Medulla oblongata (tissue), 1 donor: ENCODE measurements around the gene NDRG3.
A peak's percentile ranks its signal among the peaks of the same experiment; 100 is the strongest.
"Not testable (repeated sequence)": the region's sequence is repeated elsewhere in the genome, so short reads cannot be mapped to it uniquely, and the experiment has no call there.

Experiments used
- DNase-seq: peaks from one replicate; pipeline ENCODE4 v3.0.0-alpha.2; 2015; ENCODE audit errors: extremely low spot score

NDRG3 gene

DNA sequence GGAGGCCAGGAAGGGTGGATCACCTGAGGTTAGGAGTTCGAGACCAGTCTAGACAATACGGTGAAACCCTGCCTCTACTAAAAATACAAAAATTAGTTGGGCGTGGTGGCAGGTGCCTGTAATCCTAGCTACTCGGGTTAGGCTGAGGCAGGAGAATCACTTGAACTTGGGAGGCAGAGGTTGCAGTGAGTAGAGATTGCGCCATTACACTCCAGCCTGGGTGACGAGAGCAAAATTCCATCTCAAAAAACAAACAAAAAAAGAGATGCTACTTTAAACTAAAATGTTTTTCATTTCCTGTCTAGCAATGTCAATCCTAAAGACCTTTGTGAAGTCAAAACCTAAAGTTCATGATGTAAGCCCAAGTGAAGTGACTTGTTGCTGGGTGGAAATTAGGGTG, 14.8 kb upstream of the NDRG3 start:
- DNase-seq, result no peak

DNA sequence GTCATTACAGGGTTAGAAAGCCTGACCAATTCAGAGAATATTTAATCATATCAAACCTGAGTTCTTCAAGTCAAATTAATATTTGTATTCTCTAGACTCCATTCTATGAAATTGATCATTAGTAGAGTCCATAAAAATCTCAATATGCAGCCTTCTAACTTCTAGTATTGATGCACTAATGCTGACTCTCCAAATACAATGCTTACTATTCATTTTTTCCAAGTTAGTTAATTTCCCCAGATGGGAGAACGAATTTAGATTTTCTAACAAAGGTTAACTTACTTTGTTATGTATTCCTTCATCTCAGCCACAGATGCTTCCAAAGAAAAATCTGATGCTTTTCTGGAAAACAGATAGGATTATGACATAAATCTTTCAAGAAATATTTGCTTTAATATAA, 12.4 kb upstream of the NDRG3 start:
- DNase-seq, result no peak

DNA sequence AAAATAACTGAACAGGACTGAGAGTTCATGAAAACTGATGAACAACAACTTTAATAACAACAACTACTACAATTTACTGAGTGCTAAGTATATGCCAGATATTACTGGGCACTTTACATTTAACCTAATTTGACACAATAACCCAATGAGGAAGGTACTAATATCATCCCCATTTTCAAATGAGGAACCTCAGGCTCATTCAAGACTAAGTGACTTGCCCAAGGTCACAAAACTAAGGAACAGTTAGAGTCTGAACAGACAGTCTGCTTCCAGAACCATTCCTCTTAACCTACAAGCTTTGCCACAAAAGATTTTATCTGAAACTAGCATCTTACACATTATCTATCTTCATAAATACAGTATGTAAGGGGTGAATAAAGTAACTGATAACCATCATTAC, 10.6 kb upstream of the NDRG3 start:
- DNase-seq, result no peak

DNA sequence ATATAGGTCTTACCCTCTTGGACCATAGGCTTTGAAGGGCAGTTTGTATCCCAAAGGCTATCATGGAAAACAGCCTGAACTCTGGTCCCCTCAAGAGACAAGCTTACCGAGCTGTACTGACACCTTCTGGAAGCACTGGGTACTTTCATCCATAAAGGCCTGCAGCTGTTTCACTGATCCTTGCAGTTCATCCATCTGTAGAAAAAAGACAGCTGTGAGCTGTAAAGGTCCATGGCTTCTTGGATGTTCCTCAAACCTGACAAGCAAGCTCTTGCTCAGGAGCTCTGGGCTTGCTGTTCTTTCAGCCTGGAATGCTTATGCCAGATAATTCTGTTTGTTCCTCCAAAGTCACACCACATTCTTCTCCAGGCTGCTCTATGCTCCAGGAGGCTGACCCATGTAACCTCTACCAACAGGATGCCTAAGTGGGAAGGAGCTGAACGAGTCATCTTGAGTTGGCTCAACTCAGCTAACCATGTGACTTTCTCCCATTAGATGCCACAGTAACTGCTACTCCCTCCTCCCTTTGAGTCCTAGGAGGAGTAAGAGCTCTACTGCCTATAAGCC, 8.8 kb upstream of the NDRG3 start:
- peak; percentile 88 for DNase-seq

DNA sequence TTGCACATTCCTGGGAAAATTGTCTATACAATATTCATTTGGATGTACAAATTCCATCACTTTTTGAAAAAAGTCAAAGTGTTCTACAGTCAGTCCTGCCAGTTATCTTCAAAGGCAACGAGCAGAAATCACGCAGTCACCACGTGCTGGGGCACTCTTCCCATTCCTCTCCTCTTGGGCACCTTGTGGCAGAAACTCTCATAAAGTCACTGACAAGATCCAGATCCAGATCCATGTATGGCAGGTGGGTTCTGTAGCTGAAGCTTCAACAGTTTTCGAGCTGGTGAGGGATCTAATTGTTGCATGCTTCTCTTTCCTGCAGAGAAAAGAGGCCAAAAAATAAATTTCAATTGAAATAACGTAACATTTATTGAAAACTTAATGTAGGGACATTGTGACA, 6.7 kb upstream of the NDRG3 start:
- no peak for DNase-seq

DNA sequence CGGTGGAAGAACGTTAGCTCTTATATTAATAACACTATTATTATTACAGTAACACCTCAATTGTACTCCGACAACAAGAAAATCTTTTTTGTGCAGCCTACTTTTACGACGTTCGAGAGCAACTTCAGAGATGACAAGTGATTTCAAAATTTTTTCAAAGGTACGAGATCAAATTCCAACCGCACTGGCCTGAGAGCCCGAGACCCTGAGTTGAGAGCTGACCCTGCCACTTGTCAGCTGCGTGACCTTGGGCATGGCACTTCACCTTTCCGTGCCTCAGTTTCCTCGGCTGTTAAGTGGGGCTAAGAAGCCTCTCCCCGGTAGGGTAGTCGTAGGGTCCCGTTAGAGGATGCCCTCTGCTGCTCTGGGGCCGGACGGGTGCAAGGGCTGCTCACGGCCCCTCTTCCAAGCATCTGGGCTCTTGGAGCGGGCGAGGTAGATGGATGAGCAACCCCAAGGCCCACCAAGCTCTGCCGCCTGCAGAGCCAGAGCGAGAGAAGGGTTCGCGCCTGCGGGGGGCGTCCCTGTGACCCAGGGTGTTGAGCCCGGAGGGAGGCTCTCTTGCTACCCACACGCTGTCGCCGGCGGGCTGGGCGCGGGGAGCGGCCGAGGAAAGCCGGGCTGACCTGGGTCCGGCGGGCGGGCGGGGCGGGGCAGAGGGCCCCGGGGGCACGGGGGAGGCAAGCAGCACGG, 510 bp downstream of the NDRG3 start:
- peak; percentile 17 for DNase-seq

DNA sequence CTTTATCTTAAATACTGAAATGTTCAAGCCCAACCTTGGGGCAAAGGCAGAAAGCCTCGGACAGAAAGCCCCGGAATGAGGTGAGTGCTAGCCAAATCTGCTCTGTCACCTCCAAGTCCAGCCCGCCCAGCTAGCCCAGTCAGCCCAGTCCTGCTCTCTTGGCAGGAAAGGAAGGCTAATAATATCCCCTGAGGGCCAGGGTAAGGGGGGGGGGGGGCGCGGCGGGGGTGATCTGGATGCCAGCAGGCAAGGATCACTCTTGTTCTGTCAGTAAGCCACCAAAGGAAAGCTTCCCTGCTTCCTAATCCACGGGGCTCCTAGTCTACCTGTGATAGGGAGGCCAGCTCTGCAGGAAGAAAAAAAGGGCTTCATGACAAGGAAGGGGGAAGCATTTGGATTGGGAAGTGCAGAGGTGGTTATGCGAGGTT, 1.1 kb downstream of the NDRG3 start:
- no peak for DNase-seq

DNA sequence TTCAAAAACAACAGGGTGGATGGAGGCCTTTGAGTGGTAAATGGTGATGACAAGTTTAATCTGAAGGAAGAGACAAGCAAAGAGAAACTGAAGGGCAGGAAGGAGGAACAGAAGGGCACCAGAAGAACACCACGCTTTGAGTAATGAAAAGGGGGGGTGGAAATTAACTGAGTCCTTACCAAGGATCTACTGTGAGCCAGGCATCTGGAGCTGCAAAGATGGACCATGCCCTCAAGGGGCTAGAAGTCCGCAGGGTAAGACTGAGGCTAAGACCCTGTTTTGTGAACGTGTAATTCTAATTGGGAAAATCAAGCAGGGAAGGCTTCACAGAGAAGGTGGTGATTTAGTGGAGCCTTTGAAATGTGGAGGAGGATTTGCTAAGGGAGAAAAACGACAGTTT, 1.6 kb downstream of the NDRG3 start:
- DNase-seq, result no peak

DNA sequence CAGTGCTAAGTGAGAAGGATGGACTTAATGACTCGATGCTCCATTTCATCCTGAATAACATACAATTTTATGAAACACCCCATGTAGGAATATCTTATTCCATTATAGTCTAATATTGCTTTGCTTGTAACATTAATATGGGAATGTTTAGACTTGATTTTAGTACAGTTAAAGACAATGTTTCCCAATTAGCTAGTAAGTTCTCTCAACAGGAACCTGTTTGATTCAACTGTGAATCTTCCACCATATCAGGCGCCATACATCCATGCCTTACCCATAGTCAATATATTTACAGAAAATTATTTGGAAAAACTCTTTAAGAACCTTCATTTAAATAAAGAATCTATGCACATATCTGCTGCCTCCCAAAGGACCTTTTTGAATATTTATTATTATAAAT, 3.3 kb downstream of the NDRG3 start:
- no peak for DNase-seq

DNA sequence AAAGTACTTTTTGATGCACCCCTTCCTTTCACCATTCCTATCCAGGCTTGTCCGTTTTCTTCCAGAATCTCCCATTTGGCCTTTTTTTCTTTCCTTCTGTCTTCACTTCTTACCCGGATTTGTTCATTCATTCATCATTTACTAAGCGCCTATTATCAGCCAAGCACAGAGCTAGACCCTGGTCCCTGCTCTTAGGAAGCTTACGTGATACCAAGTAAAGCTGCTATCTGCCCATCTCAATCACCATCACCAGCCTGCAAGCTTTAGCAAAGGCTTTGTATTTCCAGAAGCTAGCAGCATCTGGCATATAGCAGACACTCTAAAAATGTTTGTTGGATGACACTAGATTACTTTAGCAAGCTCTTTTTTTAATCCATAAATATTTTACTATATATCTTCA, 4.8 kb downstream of the NDRG3 start:
- no peak for DNase-seq

DNA sequence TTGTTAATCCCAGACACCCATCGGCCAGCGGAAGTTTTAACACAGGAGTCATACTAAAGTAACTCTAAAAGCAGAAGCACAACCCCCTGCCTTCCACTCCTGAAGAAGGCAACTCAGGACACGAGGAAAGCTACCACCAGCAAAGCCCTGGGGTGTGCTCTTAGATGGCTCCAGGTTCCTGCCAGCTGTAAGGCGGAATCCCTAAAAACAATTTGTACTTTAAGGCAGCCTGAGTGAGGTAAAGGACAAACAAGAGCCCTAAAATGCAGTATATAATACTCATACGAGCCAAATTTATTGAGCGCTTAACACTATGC, 8.7 kb downstream of the NDRG3 start:
- DNase-seq, result no peak

DNA sequence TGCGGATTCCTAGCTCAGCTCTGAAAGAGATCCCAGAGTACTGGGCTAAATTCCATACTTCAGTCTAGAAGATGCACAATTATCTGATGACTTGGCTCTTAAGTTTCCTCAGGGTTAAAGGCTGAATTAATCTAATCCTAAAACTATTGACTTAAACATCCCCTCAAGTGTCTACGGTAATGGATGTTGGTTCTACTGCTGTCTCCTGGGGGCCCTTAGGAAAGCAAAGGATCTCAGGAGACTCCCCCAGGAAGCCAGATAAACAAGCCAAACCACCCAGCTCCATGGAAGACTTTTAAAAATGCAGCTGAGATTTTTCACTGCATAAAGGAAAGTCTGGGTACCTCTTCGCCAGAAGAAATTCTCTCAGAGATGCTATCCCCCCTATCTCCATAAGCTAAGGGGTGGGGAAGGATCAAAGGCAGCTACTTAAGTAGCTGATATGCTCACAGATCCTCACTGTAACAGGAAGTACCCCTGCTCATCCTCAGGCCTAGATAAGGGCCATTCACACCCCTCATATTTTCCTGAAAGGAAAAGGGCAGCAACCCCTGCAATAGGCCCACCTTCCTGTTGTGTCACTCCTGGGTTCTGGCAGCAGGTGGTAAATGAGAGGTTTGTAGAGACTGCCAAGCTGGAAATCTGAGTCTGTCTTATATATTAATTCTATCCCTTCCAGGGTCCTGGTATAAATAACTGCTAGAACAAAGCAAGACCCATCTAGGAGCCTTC, 9.3 kb downstream of the NDRG3 start:
- DNase-seq, result no peak

DNA sequence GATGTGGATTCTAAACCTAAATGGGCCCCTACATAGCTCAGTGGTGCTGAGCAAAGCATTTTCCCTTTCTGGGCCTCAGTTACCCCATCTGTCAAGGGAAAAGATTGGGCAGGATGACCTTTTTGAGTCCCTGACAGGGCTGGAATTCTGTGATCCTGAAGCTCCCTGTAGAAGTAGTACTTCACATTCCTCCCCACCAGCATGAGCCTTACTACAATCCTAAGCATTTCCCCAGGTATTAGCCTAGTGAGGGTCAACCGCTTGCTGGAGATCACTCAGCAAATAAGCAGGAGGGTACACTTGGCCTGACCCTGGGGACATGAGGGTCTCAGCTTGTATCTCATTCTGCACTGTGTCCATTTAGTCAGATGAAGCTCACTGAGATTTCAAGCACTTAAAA, 13.4 kb downstream of the NDRG3 start:
- DNase-seq, result no peak

DNA sequence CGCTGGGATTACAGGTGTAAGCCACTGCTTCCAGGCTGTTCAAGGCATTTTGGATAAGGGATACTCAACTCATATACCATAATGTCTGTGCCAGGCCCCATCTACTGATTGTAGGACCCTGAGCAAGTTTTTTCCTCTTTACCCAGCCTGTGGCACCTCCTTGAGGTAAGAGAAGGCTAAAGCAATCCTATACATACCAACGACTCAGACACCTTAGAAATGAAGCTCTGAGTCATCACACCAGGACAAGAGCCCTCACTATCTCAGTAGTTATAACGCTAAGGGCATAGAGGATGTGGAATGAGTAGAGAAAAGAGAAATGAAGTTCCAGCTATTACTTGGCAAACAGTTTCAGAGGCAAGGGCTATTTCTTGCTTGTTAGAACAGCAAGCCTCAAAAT, 16.9 kb downstream of the NDRG3 start:
- no peak for DNase-seq

DNA sequence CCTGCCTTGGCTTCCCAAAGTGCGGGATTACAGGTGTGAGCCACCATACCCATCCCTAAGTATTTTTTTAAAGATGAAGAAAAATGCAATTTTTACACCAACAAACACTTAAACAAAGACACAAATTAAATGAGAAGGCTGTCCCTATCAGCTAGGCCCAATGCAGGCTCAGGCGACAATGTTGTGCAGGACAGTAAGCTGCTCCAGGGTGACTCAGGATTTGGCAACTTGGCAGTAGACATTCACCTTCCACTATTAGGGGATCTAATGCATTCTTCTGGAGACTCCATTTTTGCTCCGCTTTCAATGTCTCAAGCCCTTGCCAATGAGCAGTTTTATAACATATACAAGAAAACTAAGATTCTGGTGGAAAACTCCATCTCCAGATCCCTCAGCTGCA, 19.7 kb downstream of the NDRG3 start:
- DNase-seq, result no peak

DNA sequence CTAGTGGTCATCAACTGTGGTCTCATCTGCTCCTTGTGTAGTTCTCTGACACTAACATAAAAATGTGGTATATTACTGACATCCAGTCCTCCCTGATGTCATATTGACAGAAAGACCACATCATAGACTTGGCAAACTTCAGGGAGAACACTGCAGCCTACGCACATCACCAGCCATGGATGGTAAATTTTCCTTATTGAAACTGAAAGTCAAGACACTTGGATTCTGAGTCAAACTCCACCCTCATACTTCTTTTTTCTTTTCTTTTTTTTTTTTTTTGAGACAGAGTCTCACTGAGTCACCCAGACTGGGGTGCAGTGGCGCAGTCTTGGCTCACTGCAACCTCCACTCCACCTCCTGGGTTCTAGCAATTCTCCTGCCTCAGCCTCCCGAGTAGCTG, 25.4 kb downstream of the NDRG3 start:
- no peak for DNase-seq

DNA sequence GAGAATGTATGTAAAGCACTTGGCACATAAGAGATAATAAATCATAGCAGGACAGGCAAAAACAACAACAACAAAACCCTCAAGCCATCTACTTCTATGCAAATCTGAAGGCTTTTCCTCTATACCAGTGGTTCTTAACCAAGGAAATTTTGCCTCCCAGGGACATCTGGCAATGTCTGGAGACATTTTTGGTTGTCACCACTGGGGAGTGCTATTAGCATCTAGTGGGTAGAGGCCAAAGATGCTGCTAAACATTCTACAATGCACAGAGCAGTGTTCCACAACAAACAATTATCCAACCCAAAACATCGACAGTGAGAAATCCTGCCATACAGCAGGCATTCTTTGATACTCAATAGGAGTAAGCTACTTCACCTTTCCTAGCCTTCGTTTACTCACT, 28.2 kb downstream of the NDRG3 start:
- DNase-seq, result peak; percentile 60

DNA sequence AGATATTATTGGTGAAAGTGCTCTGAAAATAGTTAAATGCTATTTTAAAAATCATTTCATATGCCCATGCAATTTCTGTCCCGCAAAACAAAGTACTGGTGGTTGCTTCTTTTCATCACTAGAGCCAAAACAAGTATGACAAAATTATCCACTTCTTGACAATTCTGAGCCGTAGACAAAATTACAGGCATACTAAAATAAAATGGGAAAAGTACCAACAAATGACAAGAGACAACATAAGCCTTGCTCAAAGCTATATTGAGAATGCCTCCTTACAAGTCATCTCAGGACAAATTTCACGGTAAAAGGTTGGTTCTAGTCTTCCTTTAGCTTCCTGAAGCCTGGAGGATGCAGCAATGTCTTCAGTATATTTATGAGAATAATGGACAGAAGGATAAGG, 28.9 kb downstream of the NDRG3 start:
- DNase-seq, result no peak

DNA sequence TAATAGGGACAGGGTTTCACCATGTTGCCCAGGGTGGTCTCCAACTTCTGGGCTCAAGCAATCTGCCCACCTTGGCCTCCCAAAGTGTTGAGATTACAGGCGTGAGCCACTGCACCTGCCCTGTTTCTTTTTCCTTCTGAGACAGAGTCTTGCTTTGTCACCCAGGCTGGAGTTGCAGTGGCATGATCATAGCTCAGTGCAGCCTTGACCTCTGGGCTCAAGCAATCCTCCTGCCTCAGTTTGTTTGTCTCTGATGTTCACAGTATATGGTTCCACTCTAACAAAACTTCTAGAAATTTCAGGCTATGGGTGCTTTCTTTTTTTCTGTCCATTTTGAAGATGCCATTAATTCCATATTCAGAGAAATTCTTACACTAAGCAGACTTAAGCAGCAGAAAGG, 33.1 kb downstream of the NDRG3 start:
- DNase-seq, result no peak

DNA sequence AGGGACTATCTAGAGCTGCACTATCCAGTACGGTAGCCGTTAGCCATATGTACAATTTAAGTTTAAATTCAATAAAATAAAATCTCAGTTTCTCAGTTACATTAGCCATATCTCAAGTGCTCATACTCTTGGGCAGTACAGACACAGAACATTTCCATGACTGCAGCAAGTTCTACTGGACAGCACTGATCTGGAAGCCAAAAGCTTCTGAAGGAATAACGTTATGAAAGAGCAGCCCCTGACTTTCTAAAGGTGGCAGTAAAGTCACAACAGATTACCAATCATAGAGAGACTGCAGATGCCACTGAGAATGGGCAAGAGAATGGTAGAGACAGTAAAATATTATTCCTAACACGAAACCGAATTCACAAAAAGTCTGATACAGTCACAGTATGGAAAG, 36.8 kb downstream of the NDRG3 start:
- DNase-seq, result no peak

DNA sequence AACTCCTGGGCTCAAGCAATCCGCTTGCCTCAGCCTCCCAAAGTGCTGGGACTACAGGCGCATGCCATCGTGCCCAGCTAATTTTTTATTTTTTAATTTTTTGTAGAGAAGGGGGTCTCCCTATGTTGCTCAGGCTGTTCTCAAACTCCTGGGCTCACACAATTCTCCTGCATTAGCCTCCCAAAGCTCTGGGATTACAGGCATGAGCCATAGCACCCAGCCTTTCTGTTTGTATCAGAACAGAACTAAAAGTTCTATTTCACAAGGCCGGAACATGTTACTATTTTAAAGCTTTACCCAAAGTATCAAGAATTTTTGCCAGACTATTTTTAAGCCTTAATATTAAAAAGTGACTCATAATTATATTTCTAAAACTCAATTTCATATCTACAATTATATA, 42.4 kb downstream of the NDRG3 start:
- DNase-seq, result no peak

DNA sequence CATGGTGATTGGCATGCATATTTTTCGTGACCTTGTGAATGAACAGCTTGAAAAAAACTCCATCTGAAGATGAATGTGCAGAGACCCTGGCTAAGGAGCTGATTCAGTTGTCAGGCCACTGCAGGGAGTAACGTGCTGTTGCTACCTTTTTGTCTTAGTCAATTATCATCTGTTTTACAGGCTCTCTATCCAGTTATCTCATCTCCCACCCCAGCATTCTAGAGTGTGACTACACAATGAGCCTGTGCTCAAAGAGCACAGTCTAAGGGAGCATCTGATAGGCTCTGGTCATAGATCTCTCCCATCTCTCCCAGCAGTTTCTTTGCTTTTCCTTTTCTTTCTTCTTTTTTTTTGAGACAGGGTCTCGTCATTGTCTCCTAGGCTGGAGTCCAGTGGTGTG, 45.5 kb downstream of the NDRG3 start:
- no peak for DNase-seq

DNA sequence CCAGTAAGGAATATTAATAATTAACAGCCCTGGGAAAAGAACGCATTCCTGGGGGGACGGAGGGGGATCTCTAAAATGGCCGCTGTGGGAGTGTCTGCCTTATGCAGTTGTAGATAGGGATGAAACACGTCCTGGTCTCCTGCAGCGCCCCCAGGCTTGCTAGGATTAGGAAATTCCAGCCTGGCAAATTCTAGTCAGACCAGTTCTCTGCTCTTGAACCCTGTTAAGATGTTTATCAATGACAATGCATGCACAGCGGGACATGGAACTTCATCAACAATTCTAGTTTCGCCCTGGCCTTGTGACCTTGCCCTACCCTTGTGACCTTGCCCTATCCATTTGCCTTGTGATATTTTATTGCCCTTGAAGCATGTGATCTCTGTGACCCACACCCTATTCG, 50.4 kb downstream of the NDRG3 start:
- DNase-seq, result not testable (repeated sequence)

DNA sequence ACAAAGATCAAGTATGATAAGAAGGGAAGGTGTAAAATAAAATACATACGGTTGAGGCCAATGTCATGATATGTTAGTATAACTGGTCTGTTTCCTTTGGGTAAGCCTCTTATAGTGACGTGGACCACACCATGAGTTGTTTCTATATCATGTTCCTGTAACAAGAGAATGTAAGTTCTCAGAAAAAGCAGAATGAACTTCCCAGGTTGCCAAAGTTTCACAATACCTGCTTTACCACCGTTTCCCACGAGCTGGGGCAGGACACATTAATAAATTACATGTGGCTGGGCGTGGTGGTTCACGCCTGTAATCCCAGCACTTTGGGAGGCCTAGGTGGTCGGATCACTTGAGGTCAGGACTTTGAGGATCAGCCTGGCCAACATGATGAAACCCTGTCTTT, 57.3 kb downstream of the NDRG3 start:
- no peak for DNase-seq
